HepG2 (cell line): ENCODE data around the gene NOP56. TPM values are rescaled to one million over a fixed set of nuclear protein-coding genes. Genes with fewer than 3 reads are reported as not detected.

ENCODE experiments used
- ATAC-seq: fragments of 200-7000 bp; cut with Tn5 transposase; 3 replicates; pipeline ENCODE4 v1.9.1; 2020; ENCODE audit warnings: mild to moderate bottlenecking, moderate library complexity
- BruUV-seq: library from RNA; stranded (reverse); fragments of 400-500 nt; replicated peaks from 2 replicates; lab custom pipeline; 2021; lab: Mats Ljungman, UMichigan
- CTCF ChIA-PET: fragments of 300-600 bp; formaldehyde crosslinking; extraction: SDS; loops from one replicate; lab custom pipeline; 2021; ENCODE audit warnings: low total read pairs, inconsistent platforms, low intra/inter-chr PET ratio; lab: Yijun Ruan, JAX
- POLR2A ChIA-PET: fragments of 350-600 bp; sonication (Branson Sonifier 250); formaldehyde crosslinking; loops from one replicate; lab custom pipeline; 2020; ENCODE audit warnings: antibody characterized with exemption, inconsistent platforms; lab: Yijun Ruan, JAX
- DNase-seq: peaks from one replicate; pipeline ENCODE4 v3.0.0-alpha.2; 2015; ENCODE audit warnings: low spot score
- FAIRE-seq: peaks from 3 replicates; lab custom pipeline; 2011; peaks lifted over from hg19 to GRCh38; lab: Jason Lieb, UNC
- H2AFZ ChIP-seq: one replicate; pipeline ENCODE4 v1.6.1; 2011; ENCODE audit warnings: low read length, inconsistent platforms
- H3K27ac ChIP-seq: fragments of 300-600 bp; 3 replicates; pipeline ENCODE4 v1.8.0; 2011; ENCODE audit warnings: mixed run types, mild to moderate bottlenecking, mixed read lengths, low read length, inconsistent platforms; ENCODE audit not compliant: insufficient read depth; ENCODE audit errors: extremely low read length
- H3K27me3 ChIP-seq, 2 experiments: fragments of 200-600 bp in 1 of 2; 2 replicates in 1 of 2; 3 replicates in 1 of 2; pipeline versions ENCODE4 v1.6.0 to v1.8.0; 2011; ENCODE audit warnings: low read length in 2 of 2, mild to moderate bottlenecking in 2 of 2, moderate library complexity in 2 of 2, inconsistent platforms in 1 of 2; ENCODE audit not compliant: insufficient read depth in 2 of 2, control insufficient read depth in 1 of 2
- H3K36me3 ChIP-seq, 2 experiments: fragments of 200-600 bp in 1 of 2; replicated peaks in 1 of 2; 2 replicates in 1 of 2; 3 replicates in 1 of 2; pipeline versions ENCODE4 v1.5.1 to v1.8.0; 2011; ENCODE audit warnings: low read length in 2 of 2, inconsistent platforms in 1 of 2; ENCODE audit not compliant: insufficient read depth in 2 of 2, control insufficient read depth in 1 of 2
- H3K4me1 ChIP-seq: 2 replicates; pipeline ENCODE4 v1.5.1; 2012; ENCODE audit warnings: low read length, inconsistent platforms; ENCODE audit not compliant: insufficient read depth
- H3K4me2 ChIP-seq: 2 replicates; pipeline ENCODE4 v1.6.0; 2011; ENCODE audit warnings: low read depth, low read length, inconsistent platforms
- H3K4me3 ChIP-seq, 3 experiments: fragments of 200-600 bp in 1 of 3; sonication (generic), shearing (Covaris generic) in 1 of 3; replicated peaks in 1 of 3; 2 replicates each; pipeline ENCODE4 v1.5.1; 2011 to 2016; ENCODE audit warnings: low read length in 3 of 3, inconsistent platforms in 2 of 3, low read depth in 2 of 3, mild to moderate bottlenecking in 2 of 3, control low read depth in 1 of 3, mixed read lengths in 1 of 3; ENCODE audit not compliant: insufficient read depth in 1 of 3
- H3K79me2 ChIP-seq: one replicate; pipeline ENCODE4 v1.6.1; 2011; ENCODE audit warnings: low read length, inconsistent platforms; ENCODE audit not compliant: insufficient read depth
- H3K9ac ChIP-seq: 2 replicates; pipeline ENCODE4 v1.6.0; 2011; ENCODE audit warnings: mild to moderate bottlenecking, low read depth, low read length, inconsistent platforms; ENCODE audit not compliant: insufficient read depth
- H3K9me3 ChIP-seq: 2 replicates; pipeline ENCODE4 v1.5.1; 2012; ENCODE audit warnings: mild to moderate bottlenecking, low read length
- H4K20me1 ChIP-seq: 2 replicates; pipeline ENCODE4 v1.6.0; 2011; ENCODE audit warnings: inconsistent platforms, mild to moderate bottlenecking, low read length, moderate library complexity; ENCODE audit not compliant: insufficient read depth
- MTF2 ChIP-seq: sonication (generic); formaldehyde crosslinking; IDR thresholded peaks from 2 replicates; pipeline ENCODE4 v1.5.0; 2020; ENCODE audit warnings: missing genetic modification reagents, borderline replicate concordance
- ZNF615 ChIP-seq: sonication (generic); formaldehyde crosslinking; IDR thresholded peaks from 2 replicates; pipeline ENCODE4 v1.5.0; 2020; ENCODE audit warnings: mild to moderate bottlenecking, missing genetic modification reagents, borderline replicate concordance
- WGBS: methylation state at CpG from one replicate; pipeline ENCODE4 v1.1.6; 2017; ENCODE audit warnings: low lambda C conversion rate; 5-methylcytosine and 5-hydroxymethylcytosine counted together
- in situ Hi-C: cut with HindIII; loops from 2 replicates; pipeline ENCODE4 v1.10.0; 2017; ENCODE audit warnings: low pct_unique_long_range_greater_than_20kb; ENCODE audit not compliant: extremely low pct_ligation_motif_present
- intact Hi-C: fragments of 100-400 bp; cut with micrococcal nuclease; formaldehyde crosslinking; loops from one replicate; pipeline ENCODE4 v1.10.0; 2022; ENCODE audit not compliant: unreplicated experiment
- polyA plus RNA-seq, 8 experiments: library from polyadenylated mRNA; depleted of rRNA in 3 of 8; stranded (reverse) in 7 of 8; unstranded in 1 of 8; fragments of >200 nt; fragmentation: Illumina TruSeq in 4 of 8; extraction: Trizol in 4 of 8; gene quantifications; 2 replicates each; pipeline versions ENCODE4 v1.2.1 to v1.2.3, GENCODE V29; 2011 to 2016; ENCODE audit warnings: low read depth in 4 of 8, missing spikeins in 1 of 8, mixed read lengths in 1 of 8; ENCODE audit not compliant: insufficient read depth in 1 of 8
- total RNA-seq, 5 experiments: library from RNA; depleted of rRNA; stranded (reverse); fragments of >200 nt; fragmentation: Illumina TruSeq; extraction: Trizol; gene quantifications; 2 replicates each; pipeline ENCODE4 v1.2.3, GENCODE V29; 2016; ENCODE audit warnings: low read depth in 1 of 5
- TF ChIP-seq, protein P1 (sequence below), 2 experiments: IDR thresholded peaks; 2 replicates each; pipeline ENCODE4 v1.6.1; 2011 to 2012; ENCODE audit warnings: low read length in 2 of 2, borderline replicate concordance in 1 of 2, low read depth in 1 of 2, mild to moderate bottlenecking in 1 of 2, moderate library complexity in 1 of 2
- TF ChIP-seq, protein P2 (sequence below): sonication (generic); formaldehyde crosslinking; IDR thresholded peaks from 2 replicates; pipeline ENCODE4 v1.4.0; 2020; ENCODE audit warnings: missing genetic modification reagents, borderline replicate concordance
- TF ChIP-seq, protein P3 (sequence below): IDR thresholded peaks from 2 replicates; pipeline ENCODE4 v1.6.1; 2016; ENCODE audit warnings: missing genetic modification reagents, missing compliant biosample characterization

The NOP56 gene
- total and polyA plus RNA-seq, 2 of the 13 experiments (the other 11 are each of a cell fraction or from before 2014, with no cell fraction given), result 369 to 1,116 TPM

DNA sequence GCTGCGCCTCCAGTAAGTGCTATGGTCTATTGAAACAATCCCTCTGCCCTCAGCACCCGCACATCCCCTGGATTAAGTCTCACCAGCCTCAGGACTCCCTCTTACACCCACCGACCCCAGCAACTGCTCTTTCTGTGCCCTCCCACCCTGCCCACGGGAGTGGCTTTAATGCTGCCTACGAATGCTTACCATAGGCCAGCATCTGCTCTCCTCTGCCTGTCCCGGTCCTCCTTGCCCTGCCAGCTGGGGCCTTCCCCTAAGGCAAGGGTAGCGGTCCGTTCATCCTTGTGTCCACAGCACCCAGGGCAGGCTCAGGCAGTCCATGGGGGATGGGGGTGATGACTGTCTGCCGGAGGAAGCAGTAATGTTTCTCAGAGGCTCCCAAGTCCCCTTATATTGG, 44.2 kb downstream of the NOP56 start:
- FAIRE-seq, result no peak

More for the DNA sequence above, 44.2 kb downstream of the NOP56 start:
- H3K27ac ChIP-seq, result no peak overlapping the region
- BruUV-seq, result no TSS peak
- POLR2A ChIA-PET, result no interaction called here
- H4K20me1 ChIP-seq, result peaks cover 10% of the 10 kb centered on the region; the same call in 1 of the 2 replicates
- WGBS, result 37% methylated on average over 9 of the region's 9 CpGs
- DNase-seq, result no peak
- H3K9ac ChIP-seq, result no peak overlapping the region
- TF ChIP-seq, protein P1, sequence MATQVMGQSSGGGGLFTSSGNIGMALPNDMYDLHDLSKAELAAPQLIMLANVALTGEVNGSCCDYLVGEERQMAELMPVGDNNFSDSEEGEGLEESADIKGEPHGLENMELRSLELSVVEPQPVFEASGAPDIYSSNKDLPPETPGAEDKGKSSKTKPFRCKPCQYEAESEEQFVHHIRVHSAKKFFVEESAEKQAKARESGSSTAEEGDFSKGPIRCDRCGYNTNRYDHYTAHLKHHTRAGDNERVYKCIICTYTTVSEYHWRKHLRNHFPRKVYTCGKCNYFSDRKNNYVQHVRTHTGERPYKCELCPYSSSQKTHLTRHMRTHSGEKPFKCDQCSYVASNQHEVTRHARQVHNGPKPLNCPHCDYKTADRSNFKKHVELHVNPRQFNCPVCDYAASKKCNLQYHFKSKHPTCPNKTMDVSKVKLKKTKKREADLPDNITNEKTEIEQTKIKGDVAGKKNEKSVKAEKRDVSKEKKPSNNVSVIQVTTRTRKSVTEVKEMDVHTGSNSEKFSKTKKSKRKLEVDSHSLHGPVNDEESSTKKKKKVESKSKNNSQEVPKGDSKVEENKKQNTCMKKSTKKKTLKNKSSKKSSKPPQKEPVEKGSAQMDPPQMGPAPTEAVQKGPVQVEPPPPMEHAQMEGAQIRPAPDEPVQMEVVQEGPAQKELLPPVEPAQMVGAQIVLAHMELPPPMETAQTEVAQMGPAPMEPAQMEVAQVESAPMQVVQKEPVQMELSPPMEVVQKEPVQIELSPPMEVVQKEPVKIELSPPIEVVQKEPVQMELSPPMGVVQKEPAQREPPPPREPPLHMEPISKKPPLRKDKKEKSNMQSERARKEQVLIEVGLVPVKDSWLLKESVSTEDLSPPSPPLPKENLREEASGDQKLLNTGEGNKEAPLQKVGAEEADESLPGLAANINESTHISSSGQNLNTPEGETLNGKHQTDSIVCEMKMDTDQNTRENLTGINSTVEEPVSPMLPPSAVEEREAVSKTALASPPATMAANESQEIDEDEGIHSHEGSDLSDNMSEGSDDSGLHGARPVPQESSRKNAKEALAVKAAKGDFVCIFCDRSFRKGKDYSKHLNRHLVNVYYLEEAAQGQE (IDR thresholded peaks at IDR 0.05; ENCODE audit: borderline replicate concordance in 1 of 2, low read depth in 1 of 2, low read length in 2 of 2), result no peak
- no peak for TF ChIP-seq ZNF615 (CRISPR knock-in tag)
- TF ChIP-seq, protein P2, sequence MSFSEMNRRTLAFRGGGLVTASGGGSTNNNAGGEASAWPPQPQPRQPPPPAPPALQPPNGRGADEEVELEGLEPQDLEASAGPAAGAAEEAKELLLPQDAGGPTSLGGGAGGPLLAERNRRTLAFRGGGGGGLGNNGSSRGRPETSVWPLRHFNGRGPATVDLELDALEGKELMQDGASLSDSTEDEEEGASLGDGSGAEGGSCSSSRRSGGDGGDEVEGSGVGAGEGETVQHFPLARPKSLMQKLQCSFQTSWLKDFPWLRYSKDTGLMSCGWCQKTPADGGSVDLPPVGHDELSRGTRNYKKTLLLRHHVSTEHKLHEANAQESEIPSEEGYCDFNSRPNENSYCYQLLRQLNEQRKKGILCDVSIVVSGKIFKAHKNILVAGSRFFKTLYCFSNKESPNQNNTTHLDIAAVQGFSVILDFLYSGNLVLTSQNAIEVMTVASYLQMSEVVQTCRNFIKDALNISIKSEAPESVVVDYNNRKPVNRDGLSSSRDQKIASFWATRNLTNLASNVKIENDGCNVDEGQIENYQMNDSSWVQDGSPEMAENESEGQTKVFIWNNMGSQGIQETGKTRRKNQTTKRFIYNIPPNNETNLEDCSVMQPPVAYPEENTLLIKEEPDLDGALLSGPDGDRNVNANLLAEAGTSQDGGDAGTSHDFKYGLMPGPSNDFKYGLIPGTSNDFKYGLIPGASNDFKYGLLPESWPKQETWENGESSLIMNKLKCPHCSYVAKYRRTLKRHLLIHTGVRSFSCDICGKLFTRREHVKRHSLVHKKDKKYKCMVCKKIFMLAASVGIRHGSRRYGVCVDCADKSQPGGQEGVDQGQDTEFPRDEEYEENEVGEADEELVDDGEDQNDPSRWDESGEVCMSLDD (CRISPR knock-in tag), result no peak
- TF ChIP-seq MTF2, result no peak
- TF ChIP-seq, protein P3, sequence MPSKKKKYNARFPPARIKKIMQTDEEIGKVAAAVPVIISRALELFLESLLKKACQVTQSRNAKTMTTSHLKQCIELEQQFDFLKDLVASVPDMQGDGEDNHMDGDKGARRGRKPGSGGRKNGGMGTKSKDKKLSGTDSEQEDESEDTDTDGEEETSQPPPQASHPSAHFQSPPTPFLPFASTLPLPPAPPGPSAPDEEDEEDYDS (CRISPR knock-in tag), result no peak
- H3K36me3 ChIP-seq, result no peaks in the 10 kb centered on the region
- in situ Hi-C loops, result no loop called here
- H3K27me3 ChIP-seq, result peaks cover 41 to 82% of the 10 kb centered on the region in 2 experiments
- H3K4me2 ChIP-seq, result no peak overlapping the region
- CTCF ChIA-PET, result no interaction called here
- peaks cover 25% of the 10 kb centered on the region for H3K4me1 ChIP-seq
- no peak overlapping the region for H3K4me3 ChIP-seq
- no peaks in the 10 kb centered on the region for H3K79me2 ChIP-seq
- intact Hi-C loops, result no loop called here
- no peak for ATAC-seq
- no peaks in the 10 kb centered on the region for H3K9me3 ChIP-seq
- no peak overlapping the region for H2AFZ ChIP-seq
